ENCODE data around the gene PER3. TPM values are rescaled to one million over a fixed set of nuclear protein-coding genes. Genes with fewer than 3 reads are reported as not detected.

The PER3 gene
- total and polyA plus RNA-seq, 2 experiments from 2014 or later = 1.9 to 2.7 TPM

DNA sequence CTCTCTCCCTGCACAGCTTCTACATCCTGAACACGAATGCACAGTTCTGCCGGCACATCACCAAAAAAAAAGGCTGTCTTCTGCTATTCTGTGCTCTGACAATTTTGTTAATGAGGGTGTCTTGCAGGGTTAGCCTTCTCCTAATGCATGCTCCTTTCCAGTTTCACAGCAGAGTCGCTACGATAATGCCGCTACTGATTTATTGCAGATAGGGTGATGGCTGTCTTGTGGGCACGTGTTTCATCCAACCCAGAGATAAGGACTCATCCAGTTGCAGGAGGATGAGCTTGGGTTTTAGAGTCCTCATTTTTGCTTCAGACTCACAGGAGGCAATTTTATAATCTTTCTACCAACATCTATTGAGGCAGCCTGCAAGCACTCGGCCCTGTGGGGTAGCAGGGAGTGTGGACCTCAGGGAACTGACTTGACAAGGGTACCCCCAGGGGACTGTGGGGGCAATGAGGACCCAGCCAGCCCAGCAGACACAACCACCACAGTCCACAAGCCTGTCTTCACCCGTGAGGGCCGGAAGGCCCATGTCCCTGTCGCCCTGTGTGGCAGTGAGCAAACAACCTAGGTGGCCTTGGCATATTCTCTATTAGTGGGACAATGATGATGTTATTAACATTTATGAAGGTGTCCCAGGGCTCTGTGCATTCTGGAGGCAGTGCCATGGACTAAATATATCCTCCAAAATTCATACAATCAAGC, 84.1 kb downstream of the PER3 start:
- Histone ChIP-seq H3K9me2 (replicated peaks; ENCODE audit: insufficient read depth) (no peaks in the 10 kb centered on the region), H4K20me1 (ENCODE audit: insufficient read depth, poor library complexity, severe bottlenecking) (no peaks in the 10 kb centered on the region), H3K4me2 (no peak overlapping the region), H3K27me3 (no peaks in the 10 kb centered on the region), H3K4me3 (no peak overlapping the region), H2AFZ (no peak overlapping the region), H3K79me2 (no peaks in the 10 kb centered on the region), H3K36me3 (replicated peaks; ENCODE audit: insufficient read depth, low read depth) (no peaks in the 10 kb centered on the region), H3K27ac (no peak overlapping the region), H3K4me1 (ENCODE audit: insufficient read depth) (no peaks in the 10 kb centered on the region), H3K9me3 (ENCODE audit: low read depth) (no peaks in the 10 kb centered on the region)
- TF ChIP-seq EZH2phosphoT487 (IDR thresholded peaks at IDR 0.05; ENCODE audit: low read depth, severe bottlenecking, unreplicated experiment) (no peak), EZH2 (IDR thresholded peaks at IDR 0.05; ENCODE audit: borderline replicate concordance) (no peak)
- TF ChIP-seq, protein P1, sequence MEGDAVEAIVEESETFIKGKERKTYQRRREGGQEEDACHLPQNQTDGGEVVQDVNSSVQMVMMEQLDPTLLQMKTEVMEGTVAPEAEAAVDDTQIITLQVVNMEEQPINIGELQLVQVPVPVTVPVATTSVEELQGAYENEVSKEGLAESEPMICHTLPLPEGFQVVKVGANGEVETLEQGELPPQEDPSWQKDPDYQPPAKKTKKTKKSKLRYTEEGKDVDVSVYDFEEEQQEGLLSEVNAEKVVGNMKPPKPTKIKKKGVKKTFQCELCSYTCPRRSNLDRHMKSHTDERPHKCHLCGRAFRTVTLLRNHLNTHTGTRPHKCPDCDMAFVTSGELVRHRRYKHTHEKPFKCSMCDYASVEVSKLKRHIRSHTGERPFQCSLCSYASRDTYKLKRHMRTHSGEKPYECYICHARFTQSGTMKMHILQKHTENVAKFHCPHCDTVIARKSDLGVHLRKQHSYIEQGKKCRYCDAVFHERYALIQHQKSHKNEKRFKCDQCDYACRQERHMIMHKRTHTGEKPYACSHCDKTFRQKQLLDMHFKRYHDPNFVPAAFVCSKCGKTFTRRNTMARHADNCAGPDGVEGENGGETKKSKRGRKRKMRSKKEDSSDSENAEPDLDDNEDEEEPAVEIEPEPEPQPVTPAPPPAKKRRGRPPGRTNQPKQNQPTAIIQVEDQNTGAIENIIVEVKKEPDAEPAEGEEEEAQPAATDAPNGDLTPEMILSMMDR (IDR thresholded peaks at IDR 0.05; ENCODE audit: poor library complexity) = no peak
- no peak for DNase-seq (ENCODE audit: low spot score)
- WGBS (ENCODE audit: low lambda C conversion rate, missing lambda C conversion rate) = 63% methylated on average over 10 of the region's 10 CpGs

DNA sequence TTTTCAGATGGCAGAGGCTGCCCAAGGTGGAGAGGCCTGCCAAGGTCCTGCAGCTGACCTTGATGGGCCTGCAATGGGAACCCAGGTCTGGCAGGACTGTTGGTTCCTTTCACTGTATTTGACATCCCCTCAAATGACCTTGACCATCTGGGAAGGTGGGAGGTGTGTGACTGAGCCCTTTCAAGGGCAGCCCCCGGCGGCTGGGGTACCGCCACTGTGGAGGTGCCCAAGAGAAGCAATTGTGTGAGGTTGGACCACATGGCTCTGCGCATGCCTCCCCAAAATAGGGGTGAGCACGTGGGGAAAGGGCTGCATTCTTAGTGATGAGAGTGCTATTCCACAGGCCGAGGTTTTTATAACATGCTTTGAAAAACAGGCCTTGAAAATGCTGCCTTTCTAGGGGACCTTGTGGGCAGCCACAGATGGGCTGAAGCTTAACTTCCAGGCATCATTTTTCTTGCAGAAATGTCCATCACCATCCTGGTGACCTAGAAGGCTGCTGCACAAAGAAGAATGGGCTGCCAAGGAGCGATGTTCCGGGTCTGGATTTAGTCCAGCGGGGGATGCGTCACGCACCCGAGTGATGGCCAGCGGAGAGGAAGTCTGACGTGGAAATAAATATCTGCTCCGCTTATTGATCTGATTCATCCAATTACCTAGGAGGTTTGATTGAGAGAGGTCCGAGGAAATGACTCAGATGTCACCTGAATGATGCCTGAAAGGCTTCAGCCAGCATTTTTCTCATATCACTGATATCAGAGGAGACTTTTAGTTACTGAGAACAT, 85.2 kb downstream of the PER3 start:
- no peaks in the 10 kb centered on the region for H3K4me1 ChIP-seq (ENCODE audit: insufficient read depth)
- H4K20me1 ChIP-seq (ENCODE audit: insufficient read depth, poor library complexity, severe bottlenecking) = no peaks in the 10 kb centered on the region
- no peak for DNase-seq (ENCODE audit: low spot score)
- 91% methylated on average over 16 of the region's 16 CpGs for WGBS (ENCODE audit: low lambda C conversion rate, missing lambda C conversion rate)
- H3K9me2 ChIP-seq (replicated peaks; ENCODE audit: insufficient read depth) = no peaks in the 10 kb centered on the region
- H3K27ac ChIP-seq = no peak overlapping the region
- TF ChIP-seq, protein P1 (IDR thresholded peaks at IDR 0.05; ENCODE audit: poor library complexity) = no peak
- no peak for TF ChIP-seq EZH2 (IDR thresholded peaks at IDR 0.05; ENCODE audit: borderline replicate concordance)
- no peak for TF ChIP-seq EZH2phosphoT487 (IDR thresholded peaks at IDR 0.05; ENCODE audit: low read depth, severe bottlenecking, unreplicated experiment)
- no peaks in the 10 kb centered on the region for H3K9me3 ChIP-seq (ENCODE audit: low read depth)
- H3K4me3 ChIP-seq = no peak overlapping the region
- H3K79me2 ChIP-seq = no peaks in the 10 kb centered on the region
- H3K27me3 ChIP-seq = no peaks in the 10 kb centered on the region
- no peaks in the 10 kb centered on the region for H3K36me3 ChIP-seq (replicated peaks; ENCODE audit: insufficient read depth, low read depth)
- H2AFZ ChIP-seq = no peak overlapping the region
- no peak overlapping the region for H3K4me2 ChIP-seq

DNA sequence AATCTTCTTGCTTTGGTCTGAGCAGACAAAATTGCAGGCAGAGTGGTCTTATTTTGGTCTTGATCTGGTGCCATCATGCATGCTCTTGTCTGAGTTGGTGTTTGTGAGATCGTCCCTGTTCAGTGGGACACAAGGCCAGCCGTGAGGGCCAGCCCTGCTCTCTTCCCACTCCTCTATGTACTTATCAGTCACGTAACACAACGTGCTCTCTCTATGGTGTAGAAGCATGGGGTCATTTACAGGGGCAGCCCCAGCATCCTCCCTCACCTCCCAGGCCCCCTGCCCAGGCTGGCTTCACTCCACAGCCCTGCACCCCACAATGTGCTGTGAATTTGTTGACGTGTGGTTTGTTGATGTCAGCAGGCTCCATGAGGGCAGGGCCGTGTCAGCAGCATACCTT, 87.0 kb downstream of the PER3 start:
- H3K27ac ChIP-seq = no peak overlapping the region
- no peak overlapping the region for H2AFZ ChIP-seq
- no peak for DNase-seq (ENCODE audit: low spot score)
- TF ChIP-seq, protein P1 (IDR thresholded peaks at IDR 0.05; ENCODE audit: poor library complexity) = no peak
- no peak for TF ChIP-seq EZH2 (IDR thresholded peaks at IDR 0.05; ENCODE audit: borderline replicate concordance)
- no peak for TF ChIP-seq EZH2phosphoT487 (IDR thresholded peaks at IDR 0.05; ENCODE audit: low read depth, severe bottlenecking, unreplicated experiment)
- H3K9me2 ChIP-seq (replicated peaks; ENCODE audit: insufficient read depth) = no peaks in the 10 kb centered on the region
- H3K79me2 ChIP-seq = no peaks in the 10 kb centered on the region
- WGBS (ENCODE audit: low lambda C conversion rate, missing lambda C conversion rate) = 84% methylated on average over 6 of the region's 6 CpGs
- H3K4me2 ChIP-seq = no peak overlapping the region
- H3K4me1 ChIP-seq (ENCODE audit: insufficient read depth) = no peaks in the 10 kb centered on the region
- no peaks in the 10 kb centered on the region for H4K20me1 ChIP-seq (ENCODE audit: insufficient read depth, poor library complexity, severe bottlenecking)
- no peaks in the 10 kb centered on the region for H3K36me3 ChIP-seq (replicated peaks; ENCODE audit: insufficient read depth, low read depth)
- H3K27me3 ChIP-seq = no peaks in the 10 kb centered on the region
- no peaks in the 10 kb centered on the region for H3K9me3 ChIP-seq (ENCODE audit: low read depth)
- H3K4me3 ChIP-seq = no peak overlapping the region
